ENCODE data around the gene MRPL12. TPM values are rescaled to one million over a fixed set of nuclear protein-coding genes. Genes with fewer than 3 reads are reported as not detected.

Gene MRPL12
- total and polyA plus RNA-seq, 2 of the 8 experiments (the other 6 are each of a cell fraction or from before 2014, with no cell fraction given), result 120 to 141 TPM

GRCh38 chr17:81659038-81659437 is 44.1 kb upstream of the MRPL12 start (continued):
- TF ChIP-seq CHD7 (IDR thresholded peaks at IDR 0.05; ENCODE audit: insufficient replicate concordance, low read length) (no peak), EGR1 (IDR thresholded peaks at IDR 0.05; ENCODE audit: borderline replicate concordance, low read depth, low read length) (no peak), SP2 (IDR thresholded peaks at IDR 0.05; ENCODE audit: low read length) (no peak), CHD1 (IDR thresholded peaks at IDR 0.05; ENCODE audit: low read depth, low read length) (no peak), KDM1A (IDR thresholded peaks at IDR 0.05; ENCODE audit: borderline replicate concordance, low read length) (no peak)
- TF ChIP-seq, protein P1, sequence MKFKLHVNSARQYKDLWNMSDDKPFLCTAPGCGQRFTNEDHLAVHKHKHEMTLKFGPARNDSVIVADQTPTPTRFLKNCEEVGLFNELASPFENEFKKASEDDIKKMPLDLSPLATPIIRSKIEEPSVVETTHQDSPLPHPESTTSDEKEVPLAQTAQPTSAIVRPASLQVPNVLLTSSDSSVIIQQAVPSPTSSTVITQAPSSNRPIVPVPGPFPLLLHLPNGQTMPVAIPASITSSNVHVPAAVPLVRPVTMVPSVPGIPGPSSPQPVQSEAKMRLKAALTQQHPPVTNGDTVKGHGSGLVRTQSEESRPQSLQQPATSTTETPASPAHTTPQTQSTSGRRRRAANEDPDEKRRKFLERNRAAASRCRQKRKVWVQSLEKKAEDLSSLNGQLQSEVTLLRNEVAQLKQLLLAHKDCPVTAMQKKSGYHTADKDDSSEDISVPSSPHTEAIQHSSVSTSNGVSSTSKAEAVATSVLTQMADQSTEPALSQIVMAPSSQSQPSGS (IDR thresholded peaks at IDR 0.05; ENCODE audit: low read length), result no peak
